ENCODE results near the gene CD300LF.

GRCh38 chr17:74728702-74729075 is 16.0 kb upstream of the CD300LF start:
- TF ChIP-seq CTCF (IDR thresholded peaks at IDR 0.05) (no peak), POLR2A (IDR thresholded peaks at IDR 0.05) (no peak)
